Activated CD4-positive, CD25-positive, alpha-beta regulatory T cell (primary cell): Measurements from ENCODE around the gene ZNF367.
"Not testable (repeated sequence)": the region's sequence is repeated elsewhere in the genome, so short reads cannot be mapped to it uniquely, and the experiment has no call there.

Source experiments
- DNase-seq, 4 experiments: peaks; one replicate each; lab custom pipeline; 2025; lab: John Stamatoyannopoulos, UW

Gene ZNF367

DNA sequence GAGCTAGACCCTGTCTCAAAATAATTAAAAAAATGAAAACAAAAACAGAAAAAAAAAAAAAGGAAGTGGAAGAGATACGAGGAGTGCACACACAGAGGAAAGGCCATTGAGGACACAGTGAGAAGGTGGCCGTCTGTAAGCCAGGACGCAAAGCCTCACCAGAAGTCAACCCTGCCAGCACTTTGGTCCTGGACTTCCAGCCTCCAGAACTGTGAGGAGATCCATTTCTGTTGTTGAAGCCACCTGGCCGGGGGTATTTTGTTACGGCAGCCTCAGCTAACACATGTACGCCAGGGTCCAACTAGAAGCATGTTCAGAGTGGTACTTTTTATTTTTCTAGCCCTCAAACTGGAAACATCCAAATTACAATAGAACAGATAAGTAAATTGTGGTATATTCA is 56.5 kb downstream of the ZNF367 start:
- DNase-seq, result no peak

GRCh38 chr9:96360976-96361375 is 57.2 kb downstream of the ZNF367 start:
- no peak for DNase-seq

GRCh38 chr9:96360523-96360922 is 57.6 kb downstream of the ZNF367 start:
- not testable (repeated sequence) for DNase-seq

DNA sequence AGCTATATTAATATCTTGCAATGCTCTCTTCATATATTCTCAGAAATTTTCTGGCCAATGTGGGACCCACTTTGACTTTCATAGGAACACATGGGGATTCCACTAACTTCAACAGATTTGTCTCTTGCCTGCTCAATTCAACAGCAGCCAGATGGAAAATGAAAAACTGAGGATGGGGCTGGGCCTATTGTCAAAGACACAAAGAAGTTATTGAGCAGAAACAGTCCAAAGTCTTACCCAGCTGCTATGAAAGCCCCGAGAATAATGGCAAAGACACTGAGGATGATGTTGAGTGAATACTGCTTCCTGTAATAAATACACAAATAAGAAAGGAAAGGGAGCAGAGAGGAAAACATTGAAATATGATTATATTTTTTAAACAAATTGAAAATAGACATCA is 67.3 kb downstream of the ZNF367 start:
- no peak for DNase-seq

DNA sequence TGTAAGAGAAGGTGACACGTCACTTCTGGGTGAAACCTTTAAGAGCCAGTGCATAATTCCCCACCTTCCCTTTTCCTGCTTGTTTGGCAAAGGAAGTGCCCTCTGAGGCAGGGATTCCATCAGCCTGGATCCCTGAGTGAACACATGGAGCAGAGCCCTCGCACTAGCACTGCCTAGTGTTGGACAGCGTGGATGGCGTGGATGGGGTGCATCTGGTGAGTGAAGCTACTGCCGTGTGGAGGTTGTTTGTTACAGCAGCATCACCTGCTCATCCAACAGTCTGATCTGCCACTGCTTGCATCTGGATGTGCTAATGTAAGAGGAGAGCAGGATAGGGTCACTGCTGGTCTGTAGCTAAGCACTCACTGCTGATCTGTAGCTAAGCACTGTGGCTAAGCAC is 69.9 kb downstream of the ZNF367 start:
- DNase-seq, result no peak

DNA sequence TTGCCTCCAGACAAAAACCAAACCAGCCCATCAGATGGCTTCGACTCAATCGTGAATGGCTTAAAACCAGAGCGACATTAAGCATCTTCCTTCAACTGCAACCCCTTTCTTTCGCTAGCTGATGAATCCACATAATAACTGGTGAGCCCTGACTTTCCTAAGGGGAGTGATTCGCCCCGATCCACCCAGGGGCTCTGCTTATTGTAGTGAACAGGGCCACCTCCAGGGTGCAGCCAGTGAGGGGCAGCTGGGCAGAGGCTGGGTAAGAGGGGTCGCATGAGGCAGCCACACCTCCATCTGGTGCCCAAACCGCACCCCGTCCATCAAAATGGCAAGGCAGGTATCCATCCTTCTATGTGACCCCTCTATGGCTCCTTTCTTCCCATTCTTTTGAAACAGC is 72.6 kb downstream of the ZNF367 start:
- no peak for DNase-seq

- no peak for DNase-seq
Measured at GRCh38 chr9:96344458-96345180, 73.6 kb downstream of the ZNF367 start.

- no peak for DNase-seq
Measured at GRCh38 chr9:96343515-96344360, 74.4 kb downstream of the ZNF367 start.

GRCh38 chr9:96342571-96343245 is 75.5 kb downstream of the ZNF367 start:
- DNase-seq, result no peak

DNA sequence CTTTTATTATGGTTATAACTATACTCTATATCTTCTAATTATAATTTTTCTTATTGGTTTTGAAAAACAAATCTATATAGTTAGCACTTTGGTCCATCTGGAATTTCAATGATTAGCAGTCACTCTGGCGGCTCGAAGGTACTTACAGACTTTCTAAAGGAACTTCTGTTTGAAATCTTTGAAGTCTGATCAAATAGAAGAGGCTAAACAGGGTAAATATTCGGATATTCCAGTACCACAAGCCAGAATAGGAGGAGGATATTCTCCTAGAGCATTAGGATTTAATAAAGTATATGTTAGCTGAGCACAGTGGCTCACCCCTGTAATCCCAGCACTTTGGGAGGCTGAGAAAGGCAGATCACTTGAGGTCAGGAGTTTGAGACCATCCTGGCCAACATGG is 77.5 kb downstream of the ZNF367 start:
- no peak for DNase-seq

DNA sequence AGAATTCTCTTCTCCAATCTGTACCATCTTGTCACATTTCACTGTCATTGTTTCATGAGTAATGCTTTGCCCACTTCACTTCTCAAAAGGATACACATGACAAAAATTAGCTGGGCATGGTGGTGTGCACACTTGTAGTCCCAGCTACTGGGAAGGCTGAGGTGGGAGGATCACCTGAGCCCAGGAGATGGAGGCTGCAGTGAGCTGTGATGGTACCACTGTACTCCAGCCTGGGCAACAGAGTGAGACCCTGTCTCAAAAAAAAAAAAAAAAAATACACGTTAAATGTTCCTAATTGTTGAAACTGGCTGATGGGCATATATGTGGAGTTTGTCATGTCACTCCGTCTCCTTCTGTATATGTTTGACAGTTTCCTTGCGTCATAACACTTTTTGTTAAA is 79.9 kb downstream of the ZNF367 start:
- no peak for DNase-seq
